HG03060 (cell line): ENCODE data around the gene LHFPL6.

Experiments
- ATAC-seq: cut with Tn5 transposase; IDR thresholded peaks from one replicate; pipeline ENCODE4 v1.9.1; 2021; ENCODE audit warnings: low read depth, moderate number of reproducible peaks; ENCODE audit not compliant: unreplicated experiment

The LHFPL6 gene

DNA sequence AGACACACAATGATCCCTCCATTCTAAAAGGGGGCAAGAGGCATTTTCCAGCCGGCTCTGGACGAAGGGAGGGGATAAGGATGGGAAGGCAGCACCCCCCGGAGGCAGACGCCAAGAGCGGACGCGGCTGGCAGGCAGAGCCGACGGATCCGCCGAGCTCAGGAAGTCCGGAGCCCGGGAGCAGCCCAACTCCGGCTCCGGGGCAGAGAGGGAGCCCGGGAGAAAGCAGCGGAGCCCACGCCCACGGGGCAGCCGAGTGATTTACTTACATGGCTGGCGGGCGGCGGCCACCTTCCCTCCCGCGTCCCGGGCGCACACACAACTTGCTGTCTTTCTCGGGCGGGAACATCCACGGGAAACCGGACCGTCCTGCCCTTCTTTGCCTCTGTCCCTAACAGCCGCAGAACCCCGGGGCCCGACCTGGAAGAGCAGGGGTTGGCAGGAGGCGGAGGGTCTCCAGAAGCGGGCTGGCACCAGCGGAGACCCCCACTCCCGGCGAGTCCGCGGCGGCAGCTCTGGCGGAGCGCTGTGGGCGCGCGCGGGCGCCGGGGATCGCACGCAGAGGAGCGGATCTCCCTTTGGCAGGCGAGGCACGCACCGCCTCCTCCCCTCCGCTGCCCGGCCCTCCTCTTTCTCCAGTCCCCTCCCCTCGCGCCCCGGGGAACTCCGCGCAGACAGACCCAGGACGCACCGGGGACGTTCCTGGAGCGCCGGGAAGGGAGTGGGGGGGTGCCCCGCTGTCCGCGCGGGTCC lies at the start of gene LHFPL6:
TSS of gene LHFPL6 (minus strand) at position 580 of the 753 bp plus-strand sequence.
- ATAC-seq, result no peak

GRCh38 chr13:39646122-39646521 lies 43.1 kb upstream of the LHFPL6 start:
- no peak for ATAC-seq

DNA sequence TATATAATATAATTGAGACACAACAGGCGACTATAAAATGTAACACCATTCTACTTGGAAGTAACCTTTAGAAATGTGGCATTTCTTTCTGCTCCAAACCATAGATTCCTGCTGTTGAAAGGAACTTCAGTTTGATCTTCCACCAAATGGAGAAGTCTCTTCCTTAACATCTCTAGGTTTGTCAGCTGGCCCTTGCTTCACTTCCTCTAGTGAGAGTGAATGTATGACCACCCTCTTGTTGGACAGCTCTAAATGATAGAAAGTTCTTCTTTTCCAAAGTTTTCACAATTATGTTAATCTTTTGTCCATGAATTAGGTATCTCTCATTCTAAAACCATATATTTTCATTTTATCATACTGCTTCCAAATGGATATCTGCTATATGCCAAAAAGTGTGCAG lies 38.7 kb upstream of the LHFPL6 start:
- no peak for ATAC-seq

- no peak for ATAC-seq
Observed at GRCh38 chr13:39637890-39638289, 34.9 kb upstream of the LHFPL6 start.

- no peak for ATAC-seq
Observed at GRCh38 chr13:39635564-39635963, 32.6 kb upstream of the LHFPL6 start.

- ATAC-seq, result no peak
Observed at GRCh38 chr13:39632994-39633393, 30.0 kb upstream of the LHFPL6 start.

DNA sequence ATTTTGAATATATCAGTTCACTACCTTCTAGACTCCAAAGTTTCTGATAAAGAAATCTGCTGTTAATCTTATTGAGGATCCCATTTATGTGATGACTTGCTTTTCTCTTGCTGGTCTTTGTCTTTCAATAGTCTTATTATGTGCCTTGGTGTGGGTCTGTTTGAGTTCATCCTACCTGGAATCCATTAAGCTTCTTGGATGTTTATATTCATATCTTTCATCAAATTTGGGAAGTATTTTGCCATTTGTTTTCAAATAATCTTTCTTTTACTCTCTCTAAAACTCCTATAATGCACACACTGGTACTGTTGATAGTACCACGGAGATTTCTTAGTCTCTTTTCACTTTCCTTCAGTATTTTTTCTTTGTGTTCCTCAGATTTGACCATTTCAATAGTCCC lies 28.3 kb upstream of the LHFPL6 start:
- ATAC-seq, result no peak

DNA sequence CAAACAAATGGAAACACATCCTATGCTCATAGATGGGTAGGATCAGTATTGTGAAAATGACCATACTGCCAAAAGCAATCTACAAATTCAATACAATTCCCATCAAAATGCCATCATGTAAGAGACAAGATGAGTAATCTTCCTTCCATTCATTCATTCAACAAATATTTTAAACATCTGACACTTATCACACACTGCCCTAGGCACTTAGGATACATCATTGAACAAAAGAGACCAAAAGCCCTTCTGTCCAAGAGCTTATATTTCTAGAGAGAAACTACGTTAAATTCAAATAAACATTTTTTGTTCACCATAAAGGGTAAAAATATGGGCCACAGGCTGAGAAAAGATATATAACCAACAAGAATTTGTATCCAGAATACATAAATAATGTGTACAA lies 20.5 kb upstream of the LHFPL6 start:
- no peak for ATAC-seq

DNA sequence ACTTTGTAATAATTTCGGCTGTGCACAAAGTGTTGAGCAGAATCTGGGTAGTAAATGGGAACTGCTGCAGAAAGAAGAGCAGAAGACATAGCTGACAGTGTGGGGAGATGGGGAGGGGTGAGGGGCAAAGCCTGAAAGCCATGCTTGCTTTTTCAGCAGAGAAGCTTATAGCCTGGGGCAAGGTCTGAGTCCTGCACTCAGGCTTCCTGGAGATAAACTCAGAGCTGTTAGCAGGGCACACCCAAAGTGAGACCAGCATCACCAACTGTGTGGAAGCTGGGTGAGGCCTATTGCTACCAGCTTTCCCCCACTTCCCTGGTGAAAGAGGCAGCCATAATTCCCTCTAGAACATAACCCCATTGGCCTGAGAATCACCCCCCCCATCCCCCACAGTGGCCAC lies 15.6 kb upstream of the LHFPL6 start:
- no peak for ATAC-seq

DNA sequence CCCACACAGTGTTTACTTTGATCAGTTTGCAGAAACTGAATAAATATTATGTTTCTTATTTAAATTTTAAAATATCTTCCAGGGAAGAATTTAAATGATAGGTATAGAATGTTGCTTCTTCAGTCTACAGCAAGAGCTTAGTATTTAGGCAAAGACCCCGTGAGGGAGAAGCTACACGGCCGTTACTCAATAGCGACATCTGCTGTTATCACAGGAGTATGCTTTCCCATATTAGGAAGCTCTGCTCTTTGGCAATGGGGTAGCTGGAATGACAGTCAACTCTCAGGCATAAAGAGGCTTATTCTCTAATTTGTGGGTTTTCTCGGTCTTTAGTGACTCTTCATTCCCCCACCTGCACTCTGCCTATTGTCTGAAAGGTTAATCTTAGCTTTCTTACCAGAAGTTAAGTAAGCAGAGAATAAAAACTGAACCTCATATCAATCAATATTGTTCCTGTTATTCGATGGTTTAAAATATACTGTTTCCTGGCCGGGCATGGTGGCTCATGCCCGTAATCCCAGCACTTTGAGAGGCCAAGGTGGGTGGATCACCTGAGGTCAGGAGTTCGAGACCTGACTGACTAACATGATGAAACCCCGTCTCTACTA lies 13.2 kb upstream of the LHFPL6 start:
- no peak for ATAC-seq

DNA sequence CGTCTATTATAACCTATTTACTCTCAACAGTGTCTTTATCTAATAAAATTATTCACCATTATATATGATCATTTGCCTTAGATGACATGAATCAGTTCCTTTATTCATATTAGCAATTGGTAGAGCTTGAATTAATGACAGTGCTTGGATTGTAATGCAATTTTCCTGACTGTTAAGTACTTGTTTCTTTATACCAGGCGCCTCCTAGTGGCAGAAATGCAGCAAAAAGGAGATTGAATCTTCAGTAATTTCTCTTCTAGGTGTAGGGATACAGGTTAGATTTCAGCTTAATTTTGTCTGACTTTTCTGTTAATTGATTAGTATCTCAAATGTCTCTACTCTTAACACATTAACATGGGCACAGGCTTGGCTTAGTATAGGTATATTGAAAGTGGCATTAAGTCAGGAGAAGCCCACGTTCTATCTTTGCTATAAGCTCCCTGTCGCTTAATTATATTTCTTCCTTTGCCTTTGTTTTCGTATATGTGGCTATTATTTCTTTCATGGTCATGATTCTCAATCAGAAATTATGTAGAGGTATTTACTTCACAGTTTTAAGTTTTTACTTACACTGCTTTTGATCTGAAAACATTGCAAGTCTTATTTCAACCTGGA lies 9.1 kb upstream of the LHFPL6 start:
- no peak for ATAC-seq

DNA sequence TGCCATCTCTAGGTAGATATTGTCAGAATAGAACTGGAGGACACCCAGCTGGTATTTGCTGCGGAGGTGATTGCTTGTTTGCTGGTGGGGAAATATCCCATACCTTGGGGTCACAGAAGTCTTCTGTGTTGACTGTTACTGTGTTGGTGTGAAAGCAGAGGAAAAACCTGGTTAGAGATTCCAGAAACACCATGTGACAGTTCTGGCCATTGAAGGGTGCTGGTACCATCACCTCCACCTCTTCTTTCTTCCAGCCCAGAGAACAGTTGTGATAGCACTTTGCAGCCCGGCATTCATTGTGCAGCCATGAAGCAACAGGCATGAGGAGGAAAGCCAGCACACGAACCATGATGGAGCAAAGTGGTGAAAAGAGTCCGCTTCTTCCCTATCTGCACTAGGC lies 4.9 kb upstream of the LHFPL6 start:
- no peak for ATAC-seq

- no peak for ATAC-seq
Observed at GRCh38 chr13:39605677-39606320, 2.8 kb upstream of the LHFPL6 start.

DNA sequence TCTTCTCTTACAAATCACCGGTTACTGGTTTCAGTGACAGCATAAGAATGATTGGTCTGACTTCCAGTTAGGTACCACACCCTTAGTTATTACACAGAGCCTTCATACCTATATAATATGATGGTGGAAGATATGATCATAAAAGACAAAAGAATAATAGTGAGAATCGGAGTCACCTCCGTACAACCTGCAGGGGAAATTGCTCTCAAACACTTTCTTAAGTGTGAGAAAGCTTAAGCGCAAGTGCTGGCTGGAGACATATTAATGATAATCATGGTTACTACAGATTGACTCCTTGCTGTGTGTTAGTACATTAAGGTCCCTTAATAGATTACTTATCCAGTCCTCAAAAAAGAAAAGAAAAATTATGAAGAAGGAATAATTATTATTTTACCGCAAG lies 1.8 kb upstream of the LHFPL6 start:
- ATAC-seq, result no peak

DNA sequence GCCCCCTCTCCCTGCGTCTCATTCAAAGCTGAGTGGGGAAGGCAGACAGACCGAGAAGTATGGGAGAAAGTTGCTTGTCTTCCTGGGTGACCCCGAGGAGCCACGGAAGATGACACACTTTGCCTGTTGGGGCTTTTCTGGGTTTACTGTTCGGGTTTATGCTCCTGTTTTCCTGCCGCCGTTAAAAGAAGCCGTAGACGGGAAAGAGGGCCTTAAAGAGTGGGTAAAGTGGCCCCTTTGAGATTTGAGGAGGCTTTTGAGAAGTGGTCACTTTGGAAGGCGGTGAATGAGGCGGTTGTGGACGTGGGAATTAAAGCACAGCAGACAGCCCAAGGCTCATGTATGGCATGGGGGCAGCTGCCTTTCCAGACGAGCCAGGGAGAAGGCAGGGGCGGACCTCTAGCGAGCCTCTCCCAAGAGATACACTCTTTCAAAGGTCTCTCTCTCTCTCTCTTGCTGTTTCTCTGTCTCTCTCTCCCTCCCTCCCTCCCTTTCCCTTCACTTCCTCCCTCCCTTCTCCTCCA lies 493 bp upstream of the LHFPL6 start:
- ATAC-seq, result no peak

DNA sequence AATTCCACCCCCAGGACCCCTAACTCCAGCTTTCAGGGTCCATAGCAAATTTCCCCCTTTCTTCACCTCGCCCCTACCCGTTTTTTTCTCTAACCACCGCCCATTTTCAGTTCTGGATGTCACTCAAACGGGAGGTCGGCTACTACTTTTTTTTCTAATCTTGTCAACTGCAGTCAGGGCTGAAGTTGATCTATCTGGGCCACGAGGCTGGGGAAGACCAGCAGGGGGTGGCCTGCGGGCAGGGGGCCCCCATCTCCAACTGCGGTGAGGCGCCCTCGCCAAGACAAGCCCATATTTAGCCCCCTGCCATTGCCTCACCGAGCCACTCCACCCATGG lies 748 bp downstream of the LHFPL6 start:
- ATAC-seq, result no peak

DNA sequence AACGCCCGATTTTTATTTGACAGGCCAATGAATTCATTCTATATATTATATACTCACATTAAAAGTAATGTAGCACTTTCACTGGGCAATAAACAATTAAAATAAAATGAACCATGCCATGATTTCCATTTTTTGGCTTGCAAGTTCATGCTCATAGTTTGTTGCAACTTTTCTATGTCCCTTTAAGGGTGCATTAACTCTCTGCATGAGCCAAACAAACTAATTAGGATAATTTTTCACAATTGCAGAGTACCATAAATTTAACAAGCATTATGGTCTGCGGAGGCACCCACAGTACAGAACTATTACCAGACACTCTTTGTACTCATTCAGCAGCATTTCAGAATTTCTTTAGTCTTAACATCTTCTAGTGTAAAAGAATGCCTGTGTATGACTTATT lies 1.4 kb downstream of the LHFPL6 start:
- ATAC-seq, result no peak

GRCh38 chr13:39600766-39601165 lies 2.2 kb downstream of the LHFPL6 start:
- no peak for ATAC-seq

- no peak for ATAC-seq
Observed at GRCh38 chr13:39599842-39600241, 3.2 kb downstream of the LHFPL6 start.

GRCh38 chr13:39599012-39599411 lies 4.0 kb downstream of the LHFPL6 start:
- no peak for ATAC-seq

DNA sequence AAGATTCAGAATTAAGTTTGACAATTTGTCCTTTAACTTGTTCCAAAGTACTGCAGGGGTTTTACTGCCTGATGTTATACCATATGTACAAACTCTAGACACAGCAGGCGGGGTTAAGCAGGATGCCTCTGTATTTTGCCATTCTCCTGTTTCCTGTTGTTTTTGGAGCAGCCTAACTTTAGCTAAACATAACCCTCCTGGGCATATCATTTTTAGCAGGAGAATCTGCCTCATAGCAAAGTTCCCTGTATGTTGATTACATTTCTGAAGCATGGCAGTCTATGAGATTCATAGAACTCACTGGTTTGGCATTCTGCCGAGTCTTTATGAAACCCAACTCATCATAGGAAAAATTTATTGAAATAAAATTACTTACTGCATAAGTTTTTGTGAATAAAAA lies 5.2 kb downstream of the LHFPL6 start:
- no peak for ATAC-seq
